HepG2 (cell line): ENCODE data around the gene BCAS3.

ENCODE experiments used
- BRF2 ChIP-seq: sonication (generic); formaldehyde crosslinking; IDR thresholded peaks from 2 replicates; pipeline ENCODE4 v1.8.1; 2022; ENCODE audit warnings: mild to moderate bottlenecking, missing genetic modification reagents
- CTCF ChIP-seq: sonication (generic); formaldehyde crosslinking; IDR thresholded peaks from 2 replicates; pipeline ENCODE4 v1.5.0; 2020; ENCODE audit warnings: mild to moderate bottlenecking, missing genetic modification reagents, moderate library complexity
- FOSL1 ChIP-seq: sonication (generic); formaldehyde crosslinking; IDR thresholded peaks from 2 replicates; pipeline ENCODE4 v1.9.0; 2021; ENCODE audit warnings: missing genetic modification reagents, borderline replicate concordance
- GRHL1 ChIP-seq: sonication (generic); formaldehyde crosslinking; conservative IDR thresholded peaks from 2 replicates; pipeline ENCODE4 v1.8.0; 2022; ENCODE audit warnings: missing genetic modification reagents
- REPIN1 ChIP-seq: sonication (generic); formaldehyde crosslinking; IDR thresholded peaks from 2 replicates; pipeline ENCODE4 v1.8.0; 2022; ENCODE audit warnings: missing genetic modification reagents, low read depth, mild to moderate bottlenecking, borderline replicate concordance
- RNF219 ChIP-seq: sonication (generic); formaldehyde crosslinking; IDR thresholded peaks from 2 replicates; pipeline ENCODE4 v1.5.0; 2020; ENCODE audit warnings: mild to moderate bottlenecking, missing genetic modification reagents
- SKIL ChIP-seq: sonication (generic); formaldehyde crosslinking; IDR thresholded peaks from 2 replicates; pipeline ENCODE4 v1.8.0; 2022; ENCODE audit warnings: missing genetic modification reagents, mild to moderate bottlenecking, moderate library complexity, borderline replicate concordance
- THAP7 ChIP-seq: sonication (generic); formaldehyde crosslinking; IDR thresholded peaks from 2 replicates; pipeline ENCODE4 v1.8.1; 2023; ENCODE audit warnings: mild to moderate bottlenecking, missing genetic modification reagents
- YY1 ChIP-seq: IDR thresholded peaks from 2 replicates; pipeline ENCODE4 v1.6.1; 2011; ENCODE audit warnings: low read length, low read depth, moderate library complexity, mild to moderate bottlenecking; ENCODE audit not compliant: insufficient read depth, insufficient replicate concordance
- ZHX1 ChIP-seq: sonication (generic); formaldehyde crosslinking; IDR thresholded peaks from 2 replicates; pipeline ENCODE4 v1.8.1; 2022; ENCODE audit warnings: low read depth, mild to moderate bottlenecking, missing genetic modification reagents

- TF ChIP-seq YY1 (no peak), CTCF (CRISPR knock-in tag) (no peak), SKIL (CRISPR knock-in tag) (no peak), FOSL1 (CRISPR knock-in tag) (no peak), GRHL1 (CRISPR knock-in tag) (no peak), RNF219 (CRISPR knock-in tag) (no peak), BRF2 (CRISPR knock-in tag) (no peak), THAP7 (no peak), REPIN1 (CRISPR knock-in tag) (no peak), ZHX1 (no peak)
These were observed 1.7 kb upstream of the BCAS3 start for GRCh38 chr17:60675997-60676396.
